ENCODE measurements around the gene EIPR1.

GRCh38 chr2:3145471-3146021 lies 232.1 kb downstream of the EIPR1 start:
- TF ChIP-seq, protein P1, sequence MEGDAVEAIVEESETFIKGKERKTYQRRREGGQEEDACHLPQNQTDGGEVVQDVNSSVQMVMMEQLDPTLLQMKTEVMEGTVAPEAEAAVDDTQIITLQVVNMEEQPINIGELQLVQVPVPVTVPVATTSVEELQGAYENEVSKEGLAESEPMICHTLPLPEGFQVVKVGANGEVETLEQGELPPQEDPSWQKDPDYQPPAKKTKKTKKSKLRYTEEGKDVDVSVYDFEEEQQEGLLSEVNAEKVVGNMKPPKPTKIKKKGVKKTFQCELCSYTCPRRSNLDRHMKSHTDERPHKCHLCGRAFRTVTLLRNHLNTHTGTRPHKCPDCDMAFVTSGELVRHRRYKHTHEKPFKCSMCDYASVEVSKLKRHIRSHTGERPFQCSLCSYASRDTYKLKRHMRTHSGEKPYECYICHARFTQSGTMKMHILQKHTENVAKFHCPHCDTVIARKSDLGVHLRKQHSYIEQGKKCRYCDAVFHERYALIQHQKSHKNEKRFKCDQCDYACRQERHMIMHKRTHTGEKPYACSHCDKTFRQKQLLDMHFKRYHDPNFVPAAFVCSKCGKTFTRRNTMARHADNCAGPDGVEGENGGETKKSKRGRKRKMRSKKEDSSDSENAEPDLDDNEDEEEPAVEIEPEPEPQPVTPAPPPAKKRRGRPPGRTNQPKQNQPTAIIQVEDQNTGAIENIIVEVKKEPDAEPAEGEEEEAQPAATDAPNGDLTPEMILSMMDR (conservative IDR thresholded peaks at IDR 0.05 in 1 of 2, IDR thresholded peaks at IDR 0.05 in 1 of 2; ENCODE audit: extremely low read depth in 1 of 2, insufficient read depth in 1 of 2, low read depth in 1 of 2, low read length in 2 of 2): no peak
- TF ChIP-seq EZH2 (IDR thresholded peaks at IDR 0.05; ENCODE audit: borderline replicate concordance, low read length): no peak

Data from mammary epithelial cell (primary cell).